ENCODE results near the gene GTF2F2.

DNA sequence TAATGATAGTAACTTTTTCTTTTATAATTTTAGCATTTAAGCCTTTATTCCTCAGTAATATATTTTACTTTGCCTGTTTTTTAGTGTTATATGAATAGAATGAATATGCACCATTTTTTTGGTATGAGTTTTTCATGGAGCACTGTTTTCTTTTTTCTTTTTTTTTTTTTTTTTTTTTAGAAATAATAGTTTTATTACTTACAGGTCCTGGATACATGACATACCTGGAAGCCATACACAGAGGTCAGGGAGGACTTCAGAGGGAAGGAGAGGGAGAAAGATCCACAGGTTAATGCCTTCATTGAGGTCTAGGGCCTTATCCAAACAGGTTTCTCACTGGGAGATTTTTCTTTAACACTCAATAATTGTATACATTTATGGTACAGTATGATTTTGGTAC, 54.2 kb downstream of the GTF2F2 start:
- TF ChIP-seq, protein P1, sequence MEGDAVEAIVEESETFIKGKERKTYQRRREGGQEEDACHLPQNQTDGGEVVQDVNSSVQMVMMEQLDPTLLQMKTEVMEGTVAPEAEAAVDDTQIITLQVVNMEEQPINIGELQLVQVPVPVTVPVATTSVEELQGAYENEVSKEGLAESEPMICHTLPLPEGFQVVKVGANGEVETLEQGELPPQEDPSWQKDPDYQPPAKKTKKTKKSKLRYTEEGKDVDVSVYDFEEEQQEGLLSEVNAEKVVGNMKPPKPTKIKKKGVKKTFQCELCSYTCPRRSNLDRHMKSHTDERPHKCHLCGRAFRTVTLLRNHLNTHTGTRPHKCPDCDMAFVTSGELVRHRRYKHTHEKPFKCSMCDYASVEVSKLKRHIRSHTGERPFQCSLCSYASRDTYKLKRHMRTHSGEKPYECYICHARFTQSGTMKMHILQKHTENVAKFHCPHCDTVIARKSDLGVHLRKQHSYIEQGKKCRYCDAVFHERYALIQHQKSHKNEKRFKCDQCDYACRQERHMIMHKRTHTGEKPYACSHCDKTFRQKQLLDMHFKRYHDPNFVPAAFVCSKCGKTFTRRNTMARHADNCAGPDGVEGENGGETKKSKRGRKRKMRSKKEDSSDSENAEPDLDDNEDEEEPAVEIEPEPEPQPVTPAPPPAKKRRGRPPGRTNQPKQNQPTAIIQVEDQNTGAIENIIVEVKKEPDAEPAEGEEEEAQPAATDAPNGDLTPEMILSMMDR (IDR thresholded peaks at IDR 0.05; ENCODE audit: low read length), result no peak
- TF ChIP-seq EZH2 (IDR thresholded peaks at IDR 0.05; ENCODE audit: borderline replicate concordance, low read length), result no peak

All from OCI-LY1 (cell line).